Neural cell (in vitro differentiated cells): ENCODE data around the gene C16orf54.
"Not testable (repeated sequence)": the region's sequence is repeated elsewhere in the genome, so short reads cannot be mapped to it uniquely, and the experiment has no call there.

Experiments
- EZH2 ChIP-seq: fragments of 200-600, 300-800 bp; shearing (Covaris generic), sonication (generic); IDR thresholded peaks from 2 replicates; pipeline ENCODE4 v1.6.1; 2014; ENCODE audit warnings: antibody characterized with exemption, low read length, borderline replicate concordance, mild to moderate bottlenecking; ENCODE audit not compliant: insufficient read depth, poor library complexity, severe bottlenecking
- TAF1 ChIP-seq: IDR thresholded peaks from 2 replicates; pipeline ENCODE4 v1.6.1; 2012; ENCODE audit warnings: low read depth

DNA sequence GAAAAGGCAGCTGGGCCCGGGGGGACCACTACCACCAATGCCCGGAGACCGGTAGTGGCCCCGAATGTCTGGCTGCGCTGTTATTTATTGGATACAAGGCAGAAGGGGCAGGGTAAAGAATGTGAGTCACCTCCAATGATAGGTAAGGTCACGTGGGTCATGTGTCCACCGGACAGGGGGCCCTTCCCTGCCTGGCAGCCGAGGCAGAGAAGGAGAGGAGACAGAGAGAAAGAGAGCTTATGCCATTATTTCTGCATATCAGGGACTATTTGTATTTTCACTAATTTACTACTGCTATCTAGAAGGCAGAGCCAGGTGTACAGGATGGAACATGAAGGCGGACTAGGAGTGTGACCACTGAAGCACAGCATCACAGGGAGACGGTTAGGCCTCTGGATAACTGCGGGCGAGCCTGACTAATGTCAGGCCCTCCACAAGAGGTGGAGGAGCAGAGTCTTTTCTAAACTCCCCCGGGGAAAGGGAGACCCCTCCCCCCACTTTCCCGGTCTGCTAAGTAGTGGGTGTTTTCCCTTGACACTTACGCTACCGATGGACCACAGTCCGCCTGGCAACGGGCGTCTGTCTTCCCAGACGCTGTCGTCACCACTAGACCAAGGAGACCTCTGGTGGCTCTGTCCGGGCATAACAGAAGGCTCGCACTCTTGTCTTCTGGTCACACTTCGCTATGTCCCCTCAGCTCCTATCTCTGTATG is 24.5 kb downstream of the C16orf54 start:
- not testable (repeated sequence) for TF ChIP-seq EZH2, TAF1
